ENCODE measurements around the gene PILRA. TPM values are rescaled to one million over a fixed set of nuclear protein-coding genes. Genes with fewer than 3 reads are reported as not detected.

Gene PILRA
- polyA plus RNA-seq, 4 donors = 4.1 to 6.9 (median 4.9) TPM

Other genes starting within 250 kb of the PILRA start
- gene MBLAC1, start 246.5 kb upstream of the PILRA start, polyA plus RNA-seq (ENCODE audit: insufficient read length in 4 of 4) = 1 to 10 TPM in 3 of 4 donors, under 1 TPM in 1; 0.99 to 2.3 (median 1.6) TPM
- gene LAMTOR4, start 224.6 kb upstream of the PILRA start, polyA plus RNA-seq (ENCODE audit: insufficient read length in 4 of 4) = 100 to 1,000 TPM in 1 of 4 donors, 10 to 100 TPM in 3; 79.5 to 129 (median 92.6) TPM
- gene TRAPPC14, start 214.8 kb upstream of the PILRA start, polyA plus RNA-seq (ENCODE audit: insufficient read length in 4 of 4) = 10 to 100 TPM; 14.4 to 32.2 (median 19.1) TPM
- 10 to 100 TPM in 1 of 4 donors, 1 to 10 TPM in 3; 5.8 to 14.2 (median 8.1) TPM for gene GAL3ST4, start 204.9 kb upstream of the PILRA start, polyA plus RNA-seq (ENCODE audit: insufficient read length in 4 of 4)
- gene GPC2, start 196.1 kb upstream of the PILRA start, polyA plus RNA-seq (ENCODE audit: insufficient read length in 4 of 4) = 10 to 100 TPM in 1 of 4 donors, 1 to 10 TPM in 3; 6.4 to 18.3 (median 8.8) TPM
- 10 to 100 TPM; 11.3 to 31.0 (median 17.0) TPM for gene STAG3, start 195.6 kb upstream of the PILRA start, polyA plus RNA-seq (ENCODE audit: insufficient read length in 4 of 4)
- gene PVRIG, start 153.5 kb upstream of the PILRA start, polyA plus RNA-seq (ENCODE audit: insufficient read length in 4 of 4) = 1 to 10 TPM; 3.5 to 8.5 (median 5.2) TPM
- 1 to 10 TPM; 5.0 to 8.9 (median 6.8) TPM for gene SPDYE3, start 65.8 kb upstream of the PILRA start, polyA plus RNA-seq (ENCODE audit: insufficient read length in 4 of 4)
- 10 to 100 TPM; 21.5 to 61.4 (median 32.0) TPM for gene PILRB, start 15.4 kb upstream of the PILRA start, polyA plus RNA-seq (ENCODE audit: insufficient read length in 4 of 4)
- gene ZCWPW1, start 55.2 kb downstream of the PILRA start, polyA plus RNA-seq (ENCODE audit: insufficient read length in 4 of 4) = 1 to 10 TPM; 5.2 to 8.1 (median 5.8) TPM
- 10 to 100 TPM; 46.6 to 64.1 (median 53.9) TPM for gene MEPCE, start 56.3 kb downstream of the PILRA start, polyA plus RNA-seq (ENCODE audit: insufficient read length in 4 of 4)
- gene PPP1R35, start 63.0 kb downstream of the PILRA start, polyA plus RNA-seq (ENCODE audit: insufficient read length in 4 of 4) = 10 to 100 TPM; 12.3 to 23.2 (median 15.0) TPM
- gene SPACDR, start 90.8 kb downstream of the PILRA start, polyA plus RNA-seq (ENCODE audit: insufficient read length in 4 of 4) = 1 to 10 TPM in 3 of 4 donors, under 1 TPM in 1; 0.59 to 3.0 (median 1.5) TPM
- gene TSC22D4, start 105.7 kb downstream of the PILRA start, polyA plus RNA-seq (ENCODE audit: insufficient read length in 4 of 4) = 10 to 100 TPM; 29.1 to 57.6 (median 33.6) TPM
- 1 to 10 TPM; 1.6 to 4.2 (median 2.2) TPM for gene NYAP1, start 110.4 kb downstream of the PILRA start, polyA plus RNA-seq (ENCODE audit: insufficient read length in 4 of 4)
- gene AGFG2, start 165.7 kb downstream of the PILRA start, polyA plus RNA-seq (ENCODE audit: insufficient read length in 4 of 4) = 10 to 100 TPM; 10.8 to 16.3 (median 13.9) TPM
- 1 to 10 TPM; 2.4 to 9.6 (median 4.9) TPM for gene SAP25, start 200.4 kb downstream of the PILRA start, polyA plus RNA-seq (ENCODE audit: insufficient read length in 4 of 4)
- 10 to 100 TPM; 28.3 to 54.2 (median 42.0) TPM for gene LRCH4, start 212.6 kb downstream of the PILRA start, polyA plus RNA-seq (ENCODE audit: insufficient read length in 4 of 4)
- gene FBXO24, start 212.8 kb downstream of the PILRA start, polyA plus RNA-seq (ENCODE audit: insufficient read length in 4 of 4) = 1 to 10 TPM; 1.7 to 3.5 (median 2.3) TPM
- gene PCOLCE, start 228.9 kb downstream of the PILRA start, polyA plus RNA-seq (ENCODE audit: insufficient read length in 4 of 4) = 100 to 1,000 TPM; 129 to 641 (median 145) TPM
- 10 to 100 TPM; 23.5 to 34.9 (median 28.7) TPM for gene MOSPD3, start 239.1 kb downstream of the PILRA start, polyA plus RNA-seq (ENCODE audit: insufficient read length in 4 of 4)